NT2/D1 (cell line): Measurements from ENCODE around the gene MRPL18.

Source experiments
- SUZ12 ChIP-seq: IDR thresholded peaks from 2 replicates; pipeline ENCODE4 v1.6.1; 2011; ENCODE audit not compliant: insufficient read length, insufficient read depth; ENCODE audit errors: extremely low read depth
- YY1 ChIP-seq: IDR thresholded peaks from 2 replicates; pipeline ENCODE4 v1.6.1; 2011; ENCODE audit not compliant: insufficient read length, insufficient read depth

DNA sequence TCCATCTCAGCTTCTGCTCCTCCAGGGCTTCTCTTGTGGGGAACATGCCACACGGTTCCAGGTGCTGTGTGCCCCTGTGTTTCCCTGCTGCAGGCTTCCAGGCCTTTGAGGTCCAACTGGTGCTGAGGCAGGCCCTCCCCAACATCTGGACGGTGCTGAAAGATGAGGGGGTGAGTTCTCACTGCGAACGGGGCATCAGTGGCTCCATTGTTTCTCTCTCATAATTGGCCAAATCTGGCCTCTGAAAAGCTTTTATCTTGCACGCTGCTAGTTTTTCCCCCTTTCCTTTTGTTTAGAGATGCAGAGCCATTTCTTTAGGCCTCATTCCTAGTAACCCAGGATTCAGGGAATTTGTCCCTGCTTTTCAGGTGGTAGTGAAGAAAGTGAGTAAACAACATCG, 18.4 kb downstream of the MRPL18 start:
- TF ChIP-seq YY1 (no peak), SUZ12 (no peak)
